NT2/D1 (cell line): Measurements from ENCODE around the gene CPN1.

ENCODE experiments used
- DNase-seq: peaks from one replicate; pipeline ENCODE4 v3.0.0-alpha.2; 2011; ENCODE audit warnings: low read depth, low spot score
- H3K27me3 ChIP-seq: 2 replicates; pipeline ENCODE4 v1.6.0; 2011; ENCODE audit warnings: mild to moderate bottlenecking; ENCODE audit not compliant: insufficient read length, insufficient read depth
- H3K36me3 ChIP-seq: 2 replicates; pipeline ENCODE4 v1.6.1; 2011; ENCODE audit warnings: mild to moderate bottlenecking, low read length, mixed read lengths; ENCODE audit not compliant: insufficient read depth, insufficient read length
- H3K4me1 ChIP-seq: 2 replicates; pipeline ENCODE4 v1.5.1; 2011; ENCODE audit not compliant: insufficient read depth, insufficient read length
- H3K4me3 ChIP-seq: 2 replicates; pipeline ENCODE4 v1.5.1; 2011; ENCODE audit warnings: low read depth; ENCODE audit not compliant: insufficient read length
- H3K9ac ChIP-seq: 2 replicates; pipeline ENCODE4 v1.6.0; 2011; ENCODE audit warnings: low read depth; ENCODE audit not compliant: insufficient read length
- H3K9me3 ChIP-seq: 2 replicates; pipeline ENCODE4 v1.5.1; 2011; ENCODE audit warnings: mild to moderate bottlenecking, low read length; ENCODE audit not compliant: insufficient read depth
- SUZ12 ChIP-seq: IDR thresholded peaks from 2 replicates; pipeline ENCODE4 v1.6.1; 2011; ENCODE audit not compliant: insufficient read length, insufficient read depth; ENCODE audit errors: extremely low read depth
- YY1 ChIP-seq: IDR thresholded peaks from 2 replicates; pipeline ENCODE4 v1.6.1; 2011; ENCODE audit not compliant: insufficient read length, insufficient read depth
- ZNF274 ChIP-seq: IDR thresholded peaks from 2 replicates; pipeline ENCODE4 v1.6.1; 2011; ENCODE audit warnings: mild to moderate bottlenecking, low read depth, low read length

CPN1 gene

DNA sequence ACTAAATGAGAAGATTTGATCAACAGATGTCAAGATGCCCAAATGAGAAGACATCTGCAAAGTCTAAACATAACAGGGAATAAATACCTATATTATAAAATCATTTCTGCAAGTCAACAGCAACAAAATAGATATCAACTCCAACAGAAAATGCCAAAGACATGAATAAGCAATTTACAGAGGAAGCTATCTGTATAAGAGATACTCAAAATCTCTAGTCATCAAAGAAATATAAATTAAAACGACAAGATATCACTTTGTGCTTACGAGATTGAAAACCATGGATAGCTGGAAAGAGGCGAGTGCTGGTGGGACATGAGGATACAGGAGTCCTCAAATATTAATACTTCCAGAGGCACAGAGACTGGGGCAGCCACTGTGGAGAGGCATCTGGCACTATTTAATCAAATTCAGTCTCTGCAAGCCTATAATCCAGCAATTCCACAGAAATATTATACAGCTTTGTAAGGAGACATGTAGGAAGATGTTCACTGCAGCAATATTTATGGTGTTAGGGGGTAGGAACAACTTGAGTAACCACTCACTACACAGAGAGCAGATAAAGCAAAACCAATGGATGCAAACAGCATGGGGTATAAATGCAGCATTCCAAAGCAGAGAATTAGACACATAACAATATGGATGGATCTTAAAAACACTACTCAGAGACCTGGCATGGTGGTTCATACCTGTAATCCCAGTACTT is 76.7 kb downstream of the CPN1 start:
- no peaks in the 10 kb centered on the region for H3K36me3 ChIP-seq
- no peak overlapping the region for H3K4me3 ChIP-seq
- H3K4me1 ChIP-seq: peaks cover 5% of the 10 kb centered on the region
- TF ChIP-seq ZNF274 (no peak), SUZ12 (no peak), YY1 (no peak)
- H3K9me3 ChIP-seq: no peaks in the 10 kb centered on the region
- H3K9ac ChIP-seq: no peak overlapping the region
- no peak for DNase-seq
- peaks cover 7% of the 10 kb centered on the region for H3K27me3 ChIP-seq

DNA sequence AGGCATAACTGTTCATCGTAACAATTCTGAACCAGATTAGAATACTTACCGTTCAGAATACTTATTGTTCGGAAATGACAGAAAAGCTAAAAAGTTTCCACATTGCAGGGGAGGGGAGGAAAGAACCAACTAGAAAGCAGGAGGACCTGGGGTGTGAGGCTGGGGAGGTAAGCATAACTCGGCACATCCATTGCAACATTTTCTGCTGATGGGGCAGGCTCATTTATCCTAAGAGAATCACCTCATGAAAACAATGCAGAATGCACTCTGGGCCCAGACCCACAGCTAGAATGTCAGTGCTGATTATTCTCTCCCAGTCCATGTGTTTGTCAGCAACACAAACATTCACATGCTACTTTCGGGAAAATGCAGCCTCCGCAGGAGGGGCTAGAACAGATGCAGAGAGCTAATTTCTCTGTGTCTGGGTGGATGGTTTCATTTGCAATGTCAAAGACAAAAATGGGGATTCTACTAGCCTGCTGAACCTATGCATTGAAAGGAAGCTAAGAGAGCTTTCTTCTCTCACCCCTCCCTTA is 81.5 kb downstream of the CPN1 start:
- H3K4me1 ChIP-seq: no peaks in the 10 kb centered on the region
- no peak overlapping the region for H3K4me3 ChIP-seq
- H3K9ac ChIP-seq: no peak overlapping the region
- H3K9me3 ChIP-seq: no peaks in the 10 kb centered on the region
- no peak for TF ChIP-seq SUZ12
- TF ChIP-seq YY1: no peak
- TF ChIP-seq ZNF274: no peak
- H3K36me3 ChIP-seq: no peaks in the 10 kb centered on the region
- H3K27me3 ChIP-seq: no peaks in the 10 kb centered on the region
- no peak for DNase-seq

DNA sequence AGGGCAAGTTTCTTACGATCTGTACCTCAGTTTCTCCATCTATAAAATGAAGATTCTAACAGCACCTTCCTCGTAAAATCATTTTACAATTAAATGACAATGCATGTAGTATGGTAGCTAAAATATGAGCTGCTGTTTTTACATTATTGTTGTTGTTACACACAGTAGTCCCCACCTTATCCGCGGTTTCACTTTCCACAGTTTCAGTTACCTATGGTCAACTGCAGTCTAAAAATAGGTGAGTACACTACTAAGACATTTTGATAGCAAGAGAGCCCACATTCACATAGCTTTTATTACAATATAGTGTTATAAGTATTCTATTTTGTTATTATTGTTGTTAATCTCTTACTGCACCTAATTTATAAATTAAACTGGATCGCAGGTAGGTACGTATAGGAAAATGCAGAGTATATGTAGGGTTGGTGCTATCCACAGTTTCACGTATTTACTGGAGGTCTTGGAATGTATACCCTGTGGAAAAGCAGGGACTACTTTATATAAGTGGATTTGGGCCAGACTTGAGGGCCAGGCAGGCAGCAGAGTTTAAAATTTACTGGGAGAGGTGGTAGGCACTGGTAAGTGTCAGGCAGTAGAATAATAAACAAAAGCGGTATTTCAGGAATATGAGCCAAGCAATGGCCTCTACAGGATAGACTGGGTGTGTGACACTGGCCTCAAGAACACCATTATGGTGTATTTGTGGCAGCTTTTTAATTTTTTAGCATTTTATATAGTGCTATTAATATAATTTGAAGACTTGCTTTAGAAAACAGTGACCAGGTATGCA is 82.2 kb downstream of the CPN1 start:
- no peak for TF ChIP-seq ZNF274
- TF ChIP-seq SUZ12: no peak
- no peak for TF ChIP-seq YY1
- no peak overlapping the region for H3K9ac ChIP-seq
- H3K27me3 ChIP-seq: no peaks in the 10 kb centered on the region
- DNase-seq: no peak
- no peaks in the 10 kb centered on the region for H3K4me1 ChIP-seq
- no peaks in the 10 kb centered on the region for H3K9me3 ChIP-seq
- H3K4me3 ChIP-seq: no peak overlapping the region
- no peaks in the 10 kb centered on the region for H3K36me3 ChIP-seq

DNA sequence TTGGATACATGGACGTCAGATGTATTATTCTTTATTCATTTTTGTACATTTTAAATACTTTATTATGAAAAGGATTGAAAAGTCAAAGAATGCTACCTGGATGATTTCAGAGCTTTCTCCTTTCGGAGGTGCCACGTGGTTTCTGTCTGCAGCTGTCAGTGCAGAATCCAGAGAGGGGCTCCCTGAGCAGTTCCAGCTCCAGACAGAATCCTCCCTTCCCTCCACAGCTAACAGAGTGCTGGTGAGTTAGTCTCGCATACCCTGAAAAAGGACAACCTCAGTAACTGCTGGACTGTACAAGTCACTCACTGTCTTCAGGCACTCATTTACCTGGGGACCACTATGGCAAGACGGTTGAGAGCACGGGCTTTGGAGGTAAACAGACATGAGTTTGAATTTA is 82.8 kb downstream of the CPN1 start:
- Histone ChIP-seq H3K27me3 (no peaks in the 10 kb centered on the region), H3K4me1 (no peaks in the 10 kb centered on the region), H3K36me3 (no peaks in the 10 kb centered on the region), H3K9ac (no peak overlapping the region), H3K9me3 (no peaks in the 10 kb centered on the region), H3K4me3 (no peak overlapping the region)
- DNase-seq: no peak
- TF ChIP-seq SUZ12 (no peak), YY1 (no peak), ZNF274 (no peak)

DNA sequence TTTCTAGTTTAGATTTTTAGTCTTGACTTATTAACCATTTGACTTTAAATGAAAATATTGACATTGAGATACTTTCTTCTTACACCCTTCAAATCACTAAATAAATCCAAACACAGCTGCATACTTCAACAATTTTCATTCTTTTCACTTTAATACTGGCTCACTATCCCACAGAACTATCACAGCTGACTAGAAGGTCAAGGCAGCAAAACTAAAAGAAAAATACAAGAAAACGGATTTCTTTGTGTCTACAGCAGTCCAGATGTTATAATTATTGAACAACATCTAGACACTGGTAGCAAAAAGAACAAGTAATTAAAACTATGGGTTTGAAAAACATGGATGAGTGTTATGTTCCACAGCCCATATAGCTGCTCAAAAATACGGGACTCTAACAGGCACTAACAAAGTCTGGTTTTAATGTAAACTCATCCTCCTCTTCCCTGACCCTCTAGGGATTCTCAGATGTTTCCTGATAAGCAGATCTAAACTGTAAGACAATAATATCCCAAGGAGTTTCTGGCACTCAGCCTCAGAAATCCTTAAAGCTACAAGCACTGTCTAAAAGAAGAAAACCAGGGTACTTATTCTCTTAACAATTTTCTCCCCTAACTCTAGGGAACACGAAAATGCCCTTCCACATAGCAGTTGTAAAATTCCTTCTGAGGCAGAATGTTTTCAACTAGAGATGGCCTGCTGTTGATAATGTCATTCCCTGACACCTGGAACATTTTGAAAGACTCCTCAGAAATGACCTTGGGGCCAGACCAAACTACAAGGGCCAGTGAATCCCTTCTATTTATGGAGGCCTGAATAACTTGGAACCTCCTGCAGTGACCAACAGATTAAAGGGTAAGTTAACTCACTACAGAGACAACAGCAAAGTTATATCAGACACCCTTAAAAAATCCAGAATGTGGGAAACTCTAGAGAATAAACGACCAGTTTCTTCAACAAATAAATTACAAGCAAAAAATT is 84.7 kb downstream of the CPN1 start:
- DNase-seq: no peak
- Histone ChIP-seq H3K9me3 (no peaks in the 10 kb centered on the region), H3K4me3 (no peak overlapping the region), H3K36me3 (no peaks in the 10 kb centered on the region), H3K4me1 (no peaks in the 10 kb centered on the region), H3K27me3 (no peaks in the 10 kb centered on the region), H3K9ac (no peak overlapping the region)
- TF ChIP-seq SUZ12: no peak
- TF ChIP-seq ZNF274: no peak
- TF ChIP-seq YY1: no peak

DNA sequence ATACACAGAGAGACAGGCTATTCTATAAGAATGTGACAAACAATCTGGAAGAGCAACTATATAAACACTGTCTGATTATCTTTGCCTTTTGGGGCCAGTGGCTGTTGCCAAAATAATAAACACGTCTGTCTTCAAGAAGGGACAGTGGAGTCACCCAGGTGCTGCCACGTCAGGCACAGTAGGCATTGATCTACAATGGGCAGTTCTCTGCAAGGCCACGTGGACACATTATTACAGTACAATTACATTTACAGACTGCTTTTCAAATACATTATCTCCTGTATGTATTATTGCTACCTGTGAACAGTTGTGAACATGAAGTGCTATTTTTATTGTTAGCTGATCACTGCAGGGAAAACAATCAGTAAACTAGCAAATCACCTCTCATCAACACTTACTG is 86.0 kb downstream of the CPN1 start:
- no peak for DNase-seq
- Histone ChIP-seq H3K27me3 (no peaks in the 10 kb centered on the region), H3K4me3 (no peak overlapping the region), H3K36me3 (no peaks in the 10 kb centered on the region), H3K9ac (no peak overlapping the region), H3K9me3 (no peaks in the 10 kb centered on the region), H3K4me1 (no peaks in the 10 kb centered on the region)
- TF ChIP-seq ZNF274 (no peak), YY1 (no peak), SUZ12 (no peak)

DNA sequence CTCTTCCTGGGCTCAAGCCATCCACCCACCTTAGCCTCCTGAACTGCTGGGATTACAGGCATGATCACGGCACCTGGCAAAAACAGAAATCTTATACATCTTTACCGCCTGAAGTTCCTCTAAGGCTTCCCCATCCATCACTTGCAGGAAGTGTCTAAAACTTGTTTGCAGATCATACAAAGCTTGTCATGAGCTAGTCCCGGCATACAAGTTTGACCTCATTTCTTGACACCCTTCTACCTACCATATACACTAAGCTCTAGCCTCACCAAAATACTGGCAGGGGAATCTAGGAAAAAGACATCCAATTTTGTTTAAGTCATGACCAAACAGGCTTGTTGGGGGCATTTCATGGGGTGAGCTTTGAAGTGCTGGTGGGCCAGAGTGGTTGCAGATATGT is 86.4 kb downstream of the CPN1 start:
- no peaks in the 10 kb centered on the region for H3K4me1 ChIP-seq
- no peak for DNase-seq
- H3K27me3 ChIP-seq: no peaks in the 10 kb centered on the region
- H3K4me3 ChIP-seq: no peak overlapping the region
- H3K9ac ChIP-seq: no peak overlapping the region
- no peak for TF ChIP-seq ZNF274
- no peak for TF ChIP-seq YY1
- no peak for TF ChIP-seq SUZ12
- H3K36me3 ChIP-seq: no peaks in the 10 kb centered on the region
- H3K9me3 ChIP-seq: no peaks in the 10 kb centered on the region
